Fibroblast of pulmonary artery (primary cell): Measurements from ENCODE around the gene GINS3.

Experiments used
- DNase-seq: peaks from one replicate; pipeline ENCODE4 v3.0.0-alpha.2; 2010; ENCODE audit warnings: low read depth
- H3K4me3 ChIP-seq: replicated peaks from 2 replicates; pipeline ENCODE4 v1.5.1; 2011; ENCODE audit warnings: low read depth, mild to moderate bottlenecking, control low read depth, low read length, moderate library complexity
- TF ChIP-seq, protein P1 (sequence below): IDR thresholded peaks from 2 replicates; pipeline ENCODE4 v1.5.1; 2011; ENCODE audit warnings: mild to moderate bottlenecking, control low read depth, low read length, inconsistent platforms; ENCODE audit errors: missing control alignments

Gene GINS3

GRCh38 chr16:58371841-58372240 is 20.4 kb upstream of the GINS3 start:
- TF ChIP-seq, protein P1, sequence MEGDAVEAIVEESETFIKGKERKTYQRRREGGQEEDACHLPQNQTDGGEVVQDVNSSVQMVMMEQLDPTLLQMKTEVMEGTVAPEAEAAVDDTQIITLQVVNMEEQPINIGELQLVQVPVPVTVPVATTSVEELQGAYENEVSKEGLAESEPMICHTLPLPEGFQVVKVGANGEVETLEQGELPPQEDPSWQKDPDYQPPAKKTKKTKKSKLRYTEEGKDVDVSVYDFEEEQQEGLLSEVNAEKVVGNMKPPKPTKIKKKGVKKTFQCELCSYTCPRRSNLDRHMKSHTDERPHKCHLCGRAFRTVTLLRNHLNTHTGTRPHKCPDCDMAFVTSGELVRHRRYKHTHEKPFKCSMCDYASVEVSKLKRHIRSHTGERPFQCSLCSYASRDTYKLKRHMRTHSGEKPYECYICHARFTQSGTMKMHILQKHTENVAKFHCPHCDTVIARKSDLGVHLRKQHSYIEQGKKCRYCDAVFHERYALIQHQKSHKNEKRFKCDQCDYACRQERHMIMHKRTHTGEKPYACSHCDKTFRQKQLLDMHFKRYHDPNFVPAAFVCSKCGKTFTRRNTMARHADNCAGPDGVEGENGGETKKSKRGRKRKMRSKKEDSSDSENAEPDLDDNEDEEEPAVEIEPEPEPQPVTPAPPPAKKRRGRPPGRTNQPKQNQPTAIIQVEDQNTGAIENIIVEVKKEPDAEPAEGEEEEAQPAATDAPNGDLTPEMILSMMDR: no peak
- no peak for DNase-seq

GRCh38 chr16:58375386-58375785 is 16.9 kb upstream of the GINS3 start:
- TF ChIP-seq, protein P1: no peak
- no peak for DNase-seq
- H3K4me3 ChIP-seq: no peak overlapping the region

More at GRCh38 chr16:58371841-58372240, 20.4 kb upstream of the GINS3 start:
- H3K4me3 ChIP-seq: no peak overlapping the region

DNA sequence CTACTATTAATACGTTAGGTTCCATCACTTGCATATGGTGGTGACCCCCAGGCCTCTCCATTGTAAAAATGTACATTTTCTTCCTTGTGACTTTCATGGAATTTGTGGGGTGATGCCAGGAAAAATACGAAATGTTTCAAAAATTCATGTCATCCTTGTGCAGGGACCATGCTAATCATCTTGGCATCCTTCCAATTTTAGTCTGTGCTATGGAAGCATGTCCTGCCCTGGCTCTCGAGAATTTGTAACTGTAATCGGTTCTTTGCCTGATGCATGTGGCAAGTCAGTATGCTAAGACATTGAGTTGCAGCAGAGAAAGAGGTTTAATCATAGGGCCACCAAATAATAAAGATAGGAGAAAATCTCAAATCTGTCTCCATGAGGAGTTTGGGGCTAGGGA is 14.3 kb upstream of the GINS3 start:
- TF ChIP-seq, protein P1: no peak
- no peak overlapping the region for H3K4me3 ChIP-seq
- peak; percentile 45 for DNase-seq

DNA sequence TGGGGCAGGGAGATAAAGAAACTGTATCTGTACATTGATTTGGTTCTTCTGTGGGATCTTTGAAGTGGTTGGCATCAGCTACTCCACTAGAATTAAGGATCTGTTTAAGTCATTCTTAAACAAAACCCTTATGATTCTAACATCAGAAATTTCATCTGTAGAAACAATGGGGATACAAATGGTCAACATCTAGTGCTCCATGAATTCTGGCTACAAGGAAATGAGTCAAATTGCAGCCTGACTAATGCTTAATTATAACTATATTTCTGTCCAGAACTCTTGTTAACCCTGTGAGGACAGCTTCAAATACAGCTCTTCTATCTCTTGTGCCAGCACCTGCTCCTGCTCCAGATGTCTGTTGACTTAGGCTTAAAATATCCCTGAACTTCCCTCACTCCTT is 13.9 kb upstream of the GINS3 start:
- no peak overlapping the region for H3K4me3 ChIP-seq
- TF ChIP-seq, protein P1: no peak
- DNase-seq: no peak

GRCh38 chr16:58379736-58380135 is 12.5 kb upstream of the GINS3 start:
- no peak overlapping the region for H3K4me3 ChIP-seq
- DNase-seq: no peak
- TF ChIP-seq, protein P1: no peak

DNA sequence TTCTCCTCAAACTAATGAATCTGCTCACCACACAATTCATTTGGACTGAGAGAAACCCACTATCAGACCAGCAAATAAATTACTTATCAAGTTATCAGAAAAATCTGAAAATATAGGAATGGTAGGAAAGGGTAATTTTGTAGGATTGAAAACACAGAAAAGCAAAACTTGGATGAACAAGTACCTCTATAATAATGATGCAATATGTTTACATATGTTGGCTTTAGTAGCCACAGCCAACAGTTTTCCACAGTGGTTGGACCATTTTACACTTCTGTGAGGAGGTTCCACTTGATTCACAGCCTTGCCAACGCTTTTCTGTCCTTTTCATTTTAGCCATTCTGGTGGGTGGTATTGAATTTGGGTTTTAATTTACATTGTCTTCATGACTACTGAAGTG is 10.6 kb upstream of the GINS3 start:
- TF ChIP-seq, protein P1: no peak
- H3K4me3 ChIP-seq: no peak overlapping the region
- no peak for DNase-seq

DNA sequence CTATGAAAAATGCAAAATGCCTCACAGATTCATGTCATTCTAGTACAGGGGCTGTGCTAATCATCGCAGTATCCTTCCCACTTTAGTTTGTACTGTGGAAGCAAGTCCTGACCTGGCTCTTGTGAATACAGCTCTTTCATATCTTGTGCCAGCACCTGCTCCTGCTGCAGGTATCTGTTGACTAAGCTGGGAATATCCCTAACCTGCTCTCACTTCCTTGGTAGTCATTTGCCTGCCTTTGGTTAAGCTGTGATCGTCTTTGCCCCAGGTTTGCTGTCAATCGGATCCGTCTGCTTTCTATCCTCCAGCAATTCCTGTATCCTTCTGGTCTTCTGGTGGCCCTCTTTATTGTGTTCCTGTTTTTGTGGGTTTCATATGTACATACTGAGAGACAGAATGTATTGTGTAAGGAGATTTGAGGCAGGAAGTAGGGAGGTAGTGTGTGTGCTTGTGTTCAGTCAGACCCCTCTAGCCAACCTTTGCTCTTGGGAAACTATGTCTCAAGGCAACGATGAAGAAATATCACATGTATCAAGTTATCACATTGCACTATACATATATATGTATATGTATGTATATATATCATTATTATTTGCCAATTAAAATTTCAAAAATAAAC is 7.7 kb upstream of the GINS3 start:
- no peak overlapping the region for H3K4me3 ChIP-seq
- DNase-seq: no peak
- TF ChIP-seq, protein P1: no peak
